Omental fat pad (tissue), 4 donors: ENCODE measurements around the gene DDR2. TPM values are rescaled to one million over a fixed set of nuclear protein-coding genes. Genes with fewer than 3 reads are reported as not detected.

Source experiments
- ATAC-seq: fragments of 150-250 bp; one replicate; pipeline ENCODE4 v1.9.1; 2016; ENCODE audit warnings: mild to moderate bottlenecking, moderate library complexity; ENCODE audit not compliant: low FRiP score
- DNase-seq: peaks from one replicate; pipeline ENCODE4 v3.0.0-alpha.2; 2019; ENCODE audit warnings: low spot score
- total RNA-seq, 4 donors: library from RNA; depleted of rRNA; stranded (reverse); fragments of >200 nt; gene quantifications; one replicate each; pipeline ENCODE4 v1.1.0, GENCODE V29; 2016
- TF ChIP-seq, protein P1 (sequence below), 3 donors: fragments of 450-650 bp; IDR thresholded peaks; one replicate each; pipeline ENCODE4 v1.5.1; 2016 to 2017; ENCODE audit warnings: antibody characterized with exemption in 3 of 3, mild to moderate bottlenecking in 3 of 3, moderate library complexity in 2 of 3

The DDR2 gene
- total RNA-seq, 4 donors from 2014 or later = 140 to 164 (median 145) TPM

DNA sequence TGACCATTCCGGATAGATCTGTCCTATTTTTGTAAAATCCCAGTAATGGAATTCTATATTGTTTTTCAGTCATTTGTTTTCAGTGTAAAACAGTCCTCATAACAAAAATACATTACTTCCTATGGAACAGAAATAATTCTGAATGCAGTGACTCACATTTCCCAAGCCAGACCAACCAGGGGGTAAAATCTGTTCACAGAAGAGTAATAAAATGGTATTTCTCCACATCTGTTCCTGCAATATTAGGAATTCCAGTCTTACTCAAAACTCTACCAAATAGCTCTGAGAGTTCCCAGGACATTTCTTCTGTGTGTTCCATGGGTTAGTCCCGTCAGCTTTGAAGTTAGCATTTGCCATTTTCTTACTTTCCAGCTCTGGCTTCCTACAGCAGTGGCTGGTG is 2.6 kb upstream of the DDR2 start:
- DNase-seq (no peak), ATAC-seq (no peak)
- TF ChIP-seq, protein P1, sequence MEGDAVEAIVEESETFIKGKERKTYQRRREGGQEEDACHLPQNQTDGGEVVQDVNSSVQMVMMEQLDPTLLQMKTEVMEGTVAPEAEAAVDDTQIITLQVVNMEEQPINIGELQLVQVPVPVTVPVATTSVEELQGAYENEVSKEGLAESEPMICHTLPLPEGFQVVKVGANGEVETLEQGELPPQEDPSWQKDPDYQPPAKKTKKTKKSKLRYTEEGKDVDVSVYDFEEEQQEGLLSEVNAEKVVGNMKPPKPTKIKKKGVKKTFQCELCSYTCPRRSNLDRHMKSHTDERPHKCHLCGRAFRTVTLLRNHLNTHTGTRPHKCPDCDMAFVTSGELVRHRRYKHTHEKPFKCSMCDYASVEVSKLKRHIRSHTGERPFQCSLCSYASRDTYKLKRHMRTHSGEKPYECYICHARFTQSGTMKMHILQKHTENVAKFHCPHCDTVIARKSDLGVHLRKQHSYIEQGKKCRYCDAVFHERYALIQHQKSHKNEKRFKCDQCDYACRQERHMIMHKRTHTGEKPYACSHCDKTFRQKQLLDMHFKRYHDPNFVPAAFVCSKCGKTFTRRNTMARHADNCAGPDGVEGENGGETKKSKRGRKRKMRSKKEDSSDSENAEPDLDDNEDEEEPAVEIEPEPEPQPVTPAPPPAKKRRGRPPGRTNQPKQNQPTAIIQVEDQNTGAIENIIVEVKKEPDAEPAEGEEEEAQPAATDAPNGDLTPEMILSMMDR (IDR thresholded peaks at IDR 0.05) = no peak

DNA sequence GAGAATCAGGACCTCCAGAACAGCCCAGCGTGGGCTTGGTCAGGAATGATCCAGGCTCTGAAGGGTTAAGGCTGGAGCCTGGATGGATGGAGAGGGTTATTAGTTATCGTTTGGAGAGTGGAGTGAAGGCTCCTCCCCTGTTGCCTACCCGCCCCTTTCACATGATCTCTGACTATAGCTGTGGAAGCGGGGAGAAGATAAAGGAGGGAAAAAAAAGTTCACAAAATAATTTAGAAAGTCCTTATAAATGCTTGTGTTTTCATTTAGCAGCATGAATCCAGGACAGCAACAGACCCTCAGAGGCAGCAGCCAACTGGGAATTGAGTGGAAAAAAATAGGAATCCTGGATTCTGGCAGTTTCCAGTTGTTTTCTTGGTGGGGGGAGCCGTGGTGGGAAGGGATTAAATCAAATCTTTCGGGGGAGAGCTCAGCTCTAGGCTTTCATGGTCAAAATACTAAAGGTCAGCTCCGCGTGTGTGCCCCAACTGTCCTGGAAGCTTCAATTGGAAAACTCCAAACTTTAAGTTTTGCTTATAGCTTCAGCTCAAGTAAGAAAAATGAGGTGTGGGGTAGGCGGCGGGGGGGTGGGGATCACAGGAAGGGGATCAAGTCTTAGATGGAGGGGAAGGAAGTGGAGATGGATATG is 595 bp upstream of the DDR2 start:
- ATAC-seq = peak; percentile 25
- no peak for DNase-seq

DNA sequence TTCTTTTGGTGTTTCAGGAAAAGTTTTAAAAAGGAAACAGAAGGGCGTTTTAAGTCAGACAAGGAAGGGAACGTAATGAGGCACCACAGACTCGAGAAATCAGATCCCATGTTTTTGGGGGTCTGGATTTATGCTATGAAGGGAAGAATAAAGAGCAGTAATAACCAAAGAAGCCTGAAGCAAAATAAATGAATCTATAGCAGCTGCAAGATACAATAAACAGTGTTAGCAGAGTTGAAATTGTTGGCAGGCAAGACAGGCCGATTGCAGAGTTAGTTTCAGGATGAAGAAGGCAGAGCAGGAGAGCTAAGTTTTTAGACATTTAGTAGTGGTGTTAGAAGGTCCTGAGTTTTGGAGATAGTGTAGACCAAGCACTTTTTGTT is 425 bp downstream of the DDR2 start:
- TF ChIP-seq, protein P1 (IDR thresholded peaks at IDR 0.05) = no peak
- ATAC-seq (no peak), DNase-seq (no peak)

More for the DNA sequence above, 595 bp upstream of the DDR2 start:
- TF ChIP-seq, protein P1 (IDR thresholded peaks at IDR 0.05) = no peak

DNA sequence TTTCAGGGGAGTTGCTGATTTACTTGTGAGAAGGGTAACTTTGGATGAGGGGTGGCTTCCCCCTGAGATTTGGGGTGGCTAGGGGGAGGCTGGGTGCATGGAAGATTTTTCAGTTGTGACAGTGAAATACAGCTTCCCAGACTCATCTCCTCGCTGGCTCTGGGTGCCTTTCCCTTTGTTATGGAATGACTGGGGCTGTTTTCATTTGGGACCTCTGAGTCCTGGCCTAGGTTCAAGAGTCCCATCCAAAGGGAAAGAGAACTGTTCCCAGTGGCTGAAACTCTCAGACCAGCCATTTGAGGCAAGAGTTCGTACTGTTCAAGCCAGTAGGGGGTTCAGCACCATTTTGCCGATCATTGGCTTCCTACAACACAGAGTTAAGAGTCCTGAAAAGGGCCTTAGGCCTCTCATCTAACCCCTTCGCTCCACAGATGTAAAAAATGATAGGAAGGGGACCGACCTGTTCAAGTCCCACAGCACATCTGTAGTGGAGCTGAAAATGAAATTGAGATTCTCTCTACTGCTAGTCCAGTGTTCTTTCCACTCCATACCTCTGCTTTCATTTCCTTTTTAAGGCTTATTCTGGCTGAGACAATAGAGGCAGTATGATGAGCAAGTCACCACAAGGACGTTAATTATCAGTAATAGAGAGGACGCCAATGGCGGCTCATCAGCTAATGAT is 958 bp downstream of the DDR2 start:
- ATAC-seq = no peak
- no peak for DNase-seq
- TF ChIP-seq, protein P1 (IDR thresholded peaks at IDR 0.05) = no peak

DNA sequence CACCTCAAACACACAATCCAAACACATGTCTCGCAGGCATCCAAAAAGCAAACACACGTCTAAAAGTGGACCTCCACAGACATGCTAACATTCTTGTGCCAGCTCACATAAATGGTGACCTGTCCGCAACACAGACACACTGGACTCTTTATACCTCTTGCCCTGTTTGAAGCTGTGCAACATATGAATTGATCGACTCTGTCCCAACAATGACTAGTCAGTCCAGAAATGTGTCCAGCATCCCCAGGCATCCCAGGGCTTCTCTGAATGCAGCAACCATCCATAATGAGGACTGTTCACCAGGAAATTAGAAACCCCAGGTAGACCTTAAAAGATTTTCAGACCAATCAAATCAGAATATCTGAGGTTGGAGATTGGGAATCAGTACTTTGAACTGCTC is 3.2 kb downstream of the DDR2 start:
- no peak for DNase-seq
- no peak for ATAC-seq
- TF ChIP-seq, protein P1 (IDR thresholded peaks at IDR 0.05) = no peak

DNA sequence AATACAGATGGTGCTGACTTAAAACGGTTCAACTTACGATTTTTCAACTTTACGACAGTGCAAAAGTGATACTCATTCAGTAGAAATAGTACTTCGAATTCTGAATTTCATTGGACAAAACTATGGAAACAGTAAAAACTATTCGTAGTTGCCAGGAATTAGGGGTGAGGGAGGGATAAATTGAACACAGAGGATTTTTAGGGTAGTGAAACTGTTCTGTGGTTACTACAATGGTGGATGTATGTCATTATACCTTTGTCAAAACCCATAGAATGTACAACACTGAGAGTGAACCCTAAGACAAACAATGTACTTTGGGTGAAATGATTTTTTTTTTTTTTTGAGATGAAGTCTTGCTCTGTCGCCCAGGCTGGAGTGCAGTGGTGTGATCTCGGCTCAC is 7.5 kb downstream of the DDR2 start:
- ATAC-seq (no peak), DNase-seq (no peak)
- TF ChIP-seq, protein P1 (IDR thresholded peaks at IDR 0.05) = no peak

DNA sequence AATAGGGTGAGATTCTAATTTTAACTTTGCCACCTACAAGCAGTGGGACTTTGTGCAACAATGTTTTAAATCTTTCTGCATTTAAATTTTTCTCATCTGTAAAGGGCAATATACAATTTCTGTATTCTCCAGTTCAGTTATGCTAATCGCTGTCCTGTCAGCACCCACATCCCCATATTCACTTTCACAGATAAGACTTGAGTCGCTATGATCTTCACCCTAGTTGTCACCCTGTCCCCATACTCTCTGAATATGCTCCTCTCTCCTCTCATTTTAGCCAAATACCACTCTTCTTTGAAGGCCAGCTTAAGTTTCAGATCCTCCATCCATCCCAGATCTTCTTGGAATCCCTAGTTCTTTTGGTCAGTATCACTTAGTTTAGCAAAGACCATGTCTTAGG is 8.8 kb downstream of the DDR2 start:
- ATAC-seq (no peak), DNase-seq (no peak)
- TF ChIP-seq, protein P1 (IDR thresholded peaks at IDR 0.05) = no peak
